MCF 10A (cell line): ENCODE data around the gene LAD1. TPM values are rescaled to one million over a fixed set of nuclear protein-coding genes. Genes with fewer than 3 reads are reported as not detected.

Experiments
- BruUV-seq: library from RNA; stranded (reverse); fragments of 400-500 nt; replicated peaks from 2 replicates; lab custom pipeline; 2021; lab: Mats Ljungman, UMichigan
- CTCF ChIA-PET: fragments of 300-600 bp; sonication (Branson Sonifier 250); formaldehyde crosslinking; extraction: SDS; loops from one replicate; lab custom pipeline; 2021; ENCODE audit warnings: antibody characterized with exemption, inconsistent platforms; lab: Yijun Ruan, JAX
- POLR2A ChIA-PET: fragments of 300-600, 350-650 bp; sonication (Branson Sonifier 250); formaldehyde crosslinking; extraction: SDS; loops from one replicate; lab custom pipeline; 2020; ENCODE audit warnings: antibody characterized with exemption, inconsistent platforms; lab: Yijun Ruan, JAX
- DNase-seq: peaks from one replicate; pipeline ENCODE4 v3.0.0-alpha.2; 2018; ENCODE audit not compliant: unreplicated experiment
- H3K27ac Mint-ChIP-seq: one replicate; pipeline ENCODE4 v1.8.0; 2022; ENCODE audit warnings: mild to moderate bottlenecking, low read depth, mixed read lengths; ENCODE audit not compliant: unreplicated experiment
- H3K27me3 Mint-ChIP-seq: one replicate; pipeline ENCODE4 v1.8.0; 2022; ENCODE audit warnings: mixed read lengths; ENCODE audit not compliant: insufficient read depth, unreplicated experiment
- H3K36me3 Mint-ChIP-seq: one replicate; pipeline ENCODE4 v1.8.0; 2022; ENCODE audit warnings: mild to moderate bottlenecking, moderate library complexity, mixed read lengths; ENCODE audit not compliant: insufficient read depth, unreplicated experiment
- H3K4me1 Mint-ChIP-seq: one replicate; pipeline ENCODE4 v1.8.0; 2022; ENCODE audit warnings: mixed read lengths; ENCODE audit not compliant: insufficient read depth, unreplicated experiment
- H3K4me3 Mint-ChIP-seq: one replicate; pipeline ENCODE4 v1.8.0; 2022; ENCODE audit warnings: mild to moderate bottlenecking, moderate library complexity, mixed read lengths; ENCODE audit not compliant: unreplicated experiment
- H3K9me3 Mint-ChIP-seq: one replicate; pipeline ENCODE4 v1.8.0; 2022; ENCODE audit warnings: mixed read lengths; ENCODE audit not compliant: unreplicated experiment
- intact Hi-C: fragments of 100-400 bp; cut with micrococcal nuclease; formaldehyde crosslinking; loops from 2 replicates; pipeline ENCODE4 v1.14.1; 2022
- total RNA-seq: library from RNA; stranded (reverse); gene quantifications from 2 replicates; pipeline ENCODE4 v1.2.3, GENCODE V29; 2022
- TF ChIP-seq, protein P1 (sequence below): fragments of 200-600 bp; IDR thresholded peaks from one replicate; pipeline ENCODE4 v1.8.0; 2022; ENCODE audit warnings: antibody characterized with exemption, mild to moderate bottlenecking; ENCODE audit not compliant: unreplicated experiment

The LAD1 gene
- total RNA-seq, 1 experiment from 2014 or later, result 40.9 TPM

DNA sequence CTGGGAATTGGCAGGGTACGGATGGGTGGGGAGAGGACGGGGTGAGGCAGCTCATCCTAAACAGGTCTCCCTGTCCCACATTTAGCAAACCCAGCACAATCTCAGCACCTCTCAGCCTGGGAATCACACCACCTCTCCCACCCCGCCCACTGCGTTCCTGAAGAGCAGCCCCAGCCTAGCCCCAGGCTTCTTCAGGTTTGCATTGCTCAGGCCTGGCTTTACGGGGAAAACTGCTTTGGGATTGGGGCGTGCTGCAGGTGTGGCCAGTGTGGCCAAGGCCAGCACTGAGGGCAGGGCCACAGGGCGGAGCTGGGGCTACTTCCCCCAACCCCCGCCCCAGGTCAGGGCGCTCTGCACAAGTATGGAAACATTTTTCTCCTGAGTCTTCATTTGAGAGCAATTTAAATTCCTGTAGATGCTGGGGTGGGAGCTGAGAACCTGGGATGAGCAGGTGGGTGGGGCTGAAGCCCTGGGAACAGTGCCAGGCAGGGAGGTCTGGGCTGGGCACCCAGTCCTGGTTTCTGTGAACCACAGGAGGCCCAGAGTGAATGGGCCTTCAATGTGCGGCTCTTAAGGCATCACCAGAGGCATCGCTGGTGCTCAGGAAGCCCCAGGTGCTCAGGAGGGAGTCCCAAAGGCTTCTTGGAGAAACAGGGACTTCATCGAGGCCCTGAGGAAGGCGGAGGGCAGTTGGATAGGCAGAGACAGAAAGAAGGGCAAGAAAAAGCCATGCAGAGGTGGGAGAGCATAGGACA is 45.8 kb downstream of the LAD1 start:
- peak; percentile 79 for DNase-seq
- H3K27ac Mint-ChIP-seq, result peak overlapping the region; percentile 63
- ChIA-PET CTCF (interaction anchor here (0.6 to 15.6 kb wide), 20 partner anchors 6 to 133 kb away, joined by 3 to 550 read pairs (median 5); no protein-coding TSS in a partner anchor), POLR2A (interaction anchor here (0.5 to 11.7 kb wide), 16 partner anchors 18 to 693 kb away, joined by 3 to 159 read pairs (median 4); no protein-coding TSS in a partner anchor)
- peaks cover 10% of the 10 kb centered on the region for H3K27me3 Mint-ChIP-seq
- no peaks in the 10 kb centered on the region for H3K36me3 Mint-ChIP-seq
- intact Hi-C loops, result no loop called here
- TF ChIP-seq, protein P1, sequence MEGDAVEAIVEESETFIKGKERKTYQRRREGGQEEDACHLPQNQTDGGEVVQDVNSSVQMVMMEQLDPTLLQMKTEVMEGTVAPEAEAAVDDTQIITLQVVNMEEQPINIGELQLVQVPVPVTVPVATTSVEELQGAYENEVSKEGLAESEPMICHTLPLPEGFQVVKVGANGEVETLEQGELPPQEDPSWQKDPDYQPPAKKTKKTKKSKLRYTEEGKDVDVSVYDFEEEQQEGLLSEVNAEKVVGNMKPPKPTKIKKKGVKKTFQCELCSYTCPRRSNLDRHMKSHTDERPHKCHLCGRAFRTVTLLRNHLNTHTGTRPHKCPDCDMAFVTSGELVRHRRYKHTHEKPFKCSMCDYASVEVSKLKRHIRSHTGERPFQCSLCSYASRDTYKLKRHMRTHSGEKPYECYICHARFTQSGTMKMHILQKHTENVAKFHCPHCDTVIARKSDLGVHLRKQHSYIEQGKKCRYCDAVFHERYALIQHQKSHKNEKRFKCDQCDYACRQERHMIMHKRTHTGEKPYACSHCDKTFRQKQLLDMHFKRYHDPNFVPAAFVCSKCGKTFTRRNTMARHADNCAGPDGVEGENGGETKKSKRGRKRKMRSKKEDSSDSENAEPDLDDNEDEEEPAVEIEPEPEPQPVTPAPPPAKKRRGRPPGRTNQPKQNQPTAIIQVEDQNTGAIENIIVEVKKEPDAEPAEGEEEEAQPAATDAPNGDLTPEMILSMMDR, result no peak
- no peak overlapping the region for H3K4me3 Mint-ChIP-seq
- BruUV-seq, result no TSS peak
- H3K4me1 Mint-ChIP-seq, result peaks cover 38% of the 10 kb centered on the region
- no peaks in the 10 kb centered on the region for H3K9me3 Mint-ChIP-seq

DNA sequence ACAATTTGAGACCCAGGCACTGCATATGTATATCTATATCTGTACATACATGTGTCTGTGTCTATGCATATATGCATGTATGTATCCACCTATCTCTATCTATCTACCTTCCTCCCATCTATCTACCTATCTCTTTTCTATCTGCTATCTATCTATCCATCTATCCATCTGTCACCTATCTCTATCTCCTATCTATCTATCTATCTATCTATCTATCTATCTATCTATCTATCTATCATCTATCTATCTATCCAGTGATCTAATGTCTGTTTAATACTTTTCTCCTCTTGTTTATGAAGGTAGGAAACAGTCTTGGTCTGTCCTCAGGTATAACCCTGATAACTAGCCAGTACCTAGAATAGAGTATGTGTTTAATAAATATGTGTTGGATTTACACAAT is 47.5 kb downstream of the LAD1 start:
- CTCF ChIA-PET, result no interaction called here

DNA sequence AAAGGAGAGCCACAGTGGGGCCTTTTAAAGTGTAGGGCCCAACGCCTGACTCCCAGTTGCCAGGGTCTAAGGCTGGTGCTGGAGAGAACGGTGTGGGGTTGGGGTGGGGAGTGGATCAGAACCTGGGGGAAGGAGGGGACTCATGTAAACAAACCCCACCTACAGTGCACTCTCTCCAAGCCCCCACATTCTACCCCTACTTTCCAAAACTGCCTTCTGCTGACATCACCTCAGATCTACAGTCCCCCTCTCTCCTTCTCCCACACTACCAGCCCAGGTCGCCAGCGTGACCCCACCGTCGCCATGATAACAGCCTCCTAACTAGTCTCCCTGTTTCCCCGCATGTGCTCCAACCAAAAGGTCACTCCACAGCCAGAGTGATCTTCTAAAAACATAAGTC is 48.2 kb downstream of the LAD1 start:
- H3K4me1 Mint-ChIP-seq, result peaks cover 43% of the 10 kb centered on the region
- BruUV-seq, result no TSS peak
- ChIA-PET POLR2A (interaction anchor here (0.9 to 10.7 kb wide), 12 partner anchors 9 to 197 kb away, joined by 3 to 146 read pairs (median 4); partner anchors contain the start of gene TMEM9), CTCF (interaction anchor here (0.7 to 7.7 kb wide), 9 partner anchors 9 to 98 kb away, joined by 3 to 445 read pairs (median 89); no protein-coding TSS in a partner anchor)
- no peak for DNase-seq
- H3K4me3 Mint-ChIP-seq, result no peak overlapping the region
- peaks cover 10% of the 10 kb centered on the region for H3K27me3 Mint-ChIP-seq
- TF ChIP-seq, protein P1, result no peak
- no peaks in the 10 kb centered on the region for H3K36me3 Mint-ChIP-seq
- H3K27ac Mint-ChIP-seq, result peak overlapping the region; percentile 1
- no peaks in the 10 kb centered on the region for H3K9me3 Mint-ChIP-seq
- intact Hi-C loops, result no loop called here

More for the DNA sequence above, 47.5 kb downstream of the LAD1 start:
- BruUV-seq, result no TSS peak
- intact Hi-C loops, result no loop called here
- TF ChIP-seq, protein P1, result no peak
- H3K4me3 Mint-ChIP-seq, result no peak overlapping the region
- DNase-seq, result no peak
- H3K4me1 Mint-ChIP-seq, result peaks cover 41% of the 10 kb centered on the region
- H3K36me3 Mint-ChIP-seq, result no peaks in the 10 kb centered on the region
- no peaks in the 10 kb centered on the region for H3K9me3 Mint-ChIP-seq
- H3K27ac Mint-ChIP-seq, result peak overlapping the region; percentile 1
- POLR2A ChIA-PET, result no interaction called here
- H3K27me3 Mint-ChIP-seq, result peaks cover 10% of the 10 kb centered on the region

DNA sequence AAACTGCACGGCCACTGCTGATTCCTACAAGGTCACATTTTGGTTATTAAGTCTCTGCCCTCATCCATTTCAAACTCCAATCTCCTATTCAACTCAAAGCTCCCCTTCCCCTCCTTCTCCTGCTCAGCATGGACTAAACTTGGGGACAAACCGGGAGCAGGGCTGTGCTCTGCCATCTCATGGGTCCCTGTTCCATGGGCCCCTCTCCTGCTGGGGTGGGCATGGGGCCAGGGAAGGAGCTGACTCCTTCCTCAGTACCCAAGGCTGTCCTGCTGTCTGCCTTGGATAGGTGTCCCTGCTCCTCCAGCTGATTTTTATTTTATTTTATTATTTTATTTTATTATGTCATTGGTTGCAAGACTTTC is 48.8 kb downstream of the LAD1 start:
- no peak for DNase-seq
- peaks cover 38% of the 10 kb centered on the region for H3K4me1 Mint-ChIP-seq
- H3K9me3 Mint-ChIP-seq, result no peaks in the 10 kb centered on the region
- POLR2A ChIA-PET, result interaction anchor here (0.6 to 10.7 kb wide), 16 partner anchors 10 to 196 kb away, joined by 3 to 146 read pairs (median 4); partner anchors contain the start of gene TMEM9
- intact Hi-C loops, result no loop called here
- no peaks in the 10 kb centered on the region for H3K36me3 Mint-ChIP-seq
- H3K27ac Mint-ChIP-seq, result no peak overlapping the region
- no peak overlapping the region for H3K4me3 Mint-ChIP-seq
- CTCF ChIA-PET, result interaction anchor here (0.6 to 7.7 kb wide), 15 partner anchors 10 to 162 kb away, joined by 3 to 445 read pairs (median 4); no protein-coding TSS in a partner anchor
- H3K27me3 Mint-ChIP-seq, result peaks cover 10% of the 10 kb centered on the region
- BruUV-seq, result no TSS peak
- TF ChIP-seq, protein P1, result no peak
